HG03139 (cell line): ENCODE results near the gene ASPHD2.

Experiments
- ATAC-seq: cut with Tn5 transposase; IDR thresholded peaks from one replicate; pipeline ENCODE4 v1.9.1; 2021; ENCODE audit not compliant: unreplicated experiment

The ASPHD2 gene

GRCh38 chr22:26445577-26446275 lies 16.7 kb downstream of the ASPHD2 start:
- no peak for ATAC-seq

- no peak for ATAC-seq
These were observed 17.9 kb downstream of the ASPHD2 start for GRCh38 chr22:26446808-26447515.

GRCh38 chr22:26447584-26448329 lies 18.7 kb downstream of the ASPHD2 start:
- no peak for ATAC-seq

GRCh38 chr22:26448334-26448733 lies 19.3 kb downstream of the ASPHD2 start:
- no peak for ATAC-seq

- ATAC-seq, result no peak
These were observed 19.9 kb downstream of the ASPHD2 start for GRCh38 chr22:26448941-26449340.

- ATAC-seq, result no peak
These were observed 21.6 kb downstream of the ASPHD2 start for GRCh38 chr22:26450453-26451185.

- ATAC-seq, result no peak
These were observed 23.4 kb downstream of the ASPHD2 start for GRCh38 chr22:26452236-26453016.

GRCh38 chr22:26453216-26453615 lies 24.2 kb downstream of the ASPHD2 start:
- no peak for ATAC-seq

GRCh38 chr22:26453812-26454500 lies 24.9 kb downstream of the ASPHD2 start:
- ATAC-seq, result no peak

GRCh38 chr22:26457661-26458272 lies 28.7 kb downstream of the ASPHD2 start:
- no peak for ATAC-seq

GRCh38 chr22:26460202-26460601 lies 31.1 kb downstream of the ASPHD2 start:
- no peak for ATAC-seq

GRCh38 chr22:26461188-26461810 lies 32.2 kb downstream of the ASPHD2 start:
- ATAC-seq, result no peak

GRCh38 chr22:26462051-26462450 lies 33.0 kb downstream of the ASPHD2 start:
- no peak for ATAC-seq

GRCh38 chr22:26462641-26463040 lies 33.6 kb downstream of the ASPHD2 start:
- no peak for ATAC-seq

- ATAC-seq, result no peak
These were observed 34.1 kb downstream of the ASPHD2 start for GRCh38 chr22:26463101-26463661.

- no peak for ATAC-seq
These were observed 34.6 kb downstream of the ASPHD2 start for GRCh38 chr22:26463688-26464087.

GRCh38 chr22:26464312-26464711 lies 35.3 kb downstream of the ASPHD2 start:
- no peak for ATAC-seq

GRCh38 chr22:26466196-26466595 lies 37.1 kb downstream of the ASPHD2 start:
- no peak for ATAC-seq

GRCh38 chr22:26470807-26471206 lies 41.7 kb downstream of the ASPHD2 start:
- no peak for ATAC-seq
